ENCODE data around the gene PSME4. TPM values are rescaled to one million over a fixed set of nuclear protein-coding genes. Genes with fewer than 3 reads are reported as not detected.

Gene PSME4
- polyA plus RNA-seq, 1 donor from 2014 or later: 23.4 TPM

DNA sequence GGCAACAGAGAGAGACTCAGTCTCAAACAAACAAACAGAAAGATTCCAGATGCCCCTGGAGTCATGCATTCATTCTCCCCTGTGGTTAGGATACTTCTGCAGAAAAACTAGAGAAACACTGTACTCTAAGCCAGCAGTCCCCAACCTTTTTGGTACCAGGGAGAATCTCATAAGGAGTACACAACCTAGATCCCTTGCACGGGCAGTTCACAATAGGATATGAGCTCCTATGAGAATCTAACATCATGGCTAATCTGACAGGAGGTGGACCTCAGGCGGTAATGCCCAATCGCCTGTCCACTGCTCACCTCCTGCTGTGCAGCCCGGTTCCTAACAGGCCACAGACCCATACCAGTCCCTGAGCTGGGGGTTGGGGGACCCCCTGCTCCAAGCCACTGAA lies 18.3 kb downstream of the PSME4 start:
- Histone ChIP-seq H4K20me1 (ENCODE audit: insufficient read depth) (no peaks in the 10 kb centered on the region), H3K9ac (ENCODE audit: low read length) (no peak overlapping the region), H3K9me3 (ENCODE audit: low read length) (no peaks in the 10 kb centered on the region), H3K27ac (ENCODE audit: low read length) (no peak overlapping the region), H2AFZ (ENCODE audit: low read depth, low read length) (no peak overlapping the region), H3K36me3 (ENCODE audit: insufficient read depth, low read length) (no peaks in the 10 kb centered on the region), H3K9me2 (ENCODE audit: insufficient read depth, low read length) (no peaks in the 10 kb centered on the region), H3K79me2 (replicated peaks; ENCODE audit: insufficient read depth, low read length) (peaks cover 45% of the 10 kb centered on the region), H3K4me2 (ENCODE audit: low read length) (no peak overlapping the region), H3K4me3 (ENCODE audit: low read length) (no peak overlapping the region), H3F3A (ENCODE audit: insufficient read depth, low read length, poor library complexity, severe bottlenecking) (no peaks in the 10 kb centered on the region), H3K27me3 (ENCODE audit: insufficient read depth, low read depth, low read length) (no peaks in the 10 kb centered on the region)
- no peak for TF ChIP-seq EP300 (conservative IDR thresholded peaks at IDR 0.05; ENCODE audit: poor library complexity, severe bottlenecking)
- no peak for TF ChIP-seq EZH2 (IDR thresholded peaks at IDR 0.05; ENCODE audit: borderline replicate concordance, insufficient read depth, low read length, poor library complexity, severe bottlenecking)
- no peak for TF ChIP-seq TAF1 (IDR thresholded peaks at IDR 0.05; ENCODE audit: low read depth)
- no peak for TF ChIP-seq SMC3 (conservative IDR thresholded peaks at IDR 0.05; ENCODE audit: poor library complexity)

DNA sequence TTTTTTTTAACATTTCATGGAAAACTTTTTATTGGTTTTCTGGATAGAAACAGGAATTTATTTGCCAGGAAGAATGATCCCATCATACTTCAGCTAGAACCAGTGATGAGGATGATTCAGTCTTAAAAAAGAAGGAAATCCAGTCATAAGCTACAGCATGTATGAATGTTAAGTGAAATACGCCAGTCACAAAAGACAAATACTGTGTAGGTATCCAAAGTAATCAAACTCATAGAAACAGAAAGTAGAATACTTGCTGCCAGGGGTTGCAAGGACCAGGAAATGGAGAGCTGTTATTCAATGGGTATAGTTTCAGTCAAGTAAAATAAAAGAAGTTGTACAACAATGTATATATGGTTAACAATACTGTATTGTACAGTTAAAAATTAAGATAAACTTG lies 21.3 kb downstream of the PSME4 start:
- no peaks in the 10 kb centered on the region for H3K9me2 ChIP-seq (ENCODE audit: insufficient read depth, low read length)
- no peaks in the 10 kb centered on the region for H3K36me3 ChIP-seq (ENCODE audit: insufficient read depth, low read length)
- TF ChIP-seq REST (IDR thresholded peaks at IDR 0.05; ENCODE audit: borderline replicate concordance) (no peak), MXI1 (conservative IDR thresholded peaks at IDR 0.05; ENCODE audit: poor library complexity, severe bottlenecking) (no peak), SMC3 (conservative IDR thresholded peaks at IDR 0.05; ENCODE audit: poor library complexity) (no peak), EZH2 (IDR thresholded peaks at IDR 0.05; ENCODE audit: borderline replicate concordance, insufficient read depth, low read length, poor library complexity, severe bottlenecking) (no peak), CTCF (IDR thresholded peaks at IDR 0.05; ENCODE audit: poor library complexity, severe bottlenecking) (no peak), EP300 (conservative IDR thresholded peaks at IDR 0.05; ENCODE audit: poor library complexity, severe bottlenecking) (no peak), TAF1 (IDR thresholded peaks at IDR 0.05; ENCODE audit: low read depth) (no peak), RAD21 (conservative IDR thresholded peaks at IDR 0.05) (no peak), POLR2AphosphoS5 (IDR thresholded peaks at IDR 0.05) (no peak)
- no peaks in the 10 kb centered on the region for H4K20me1 ChIP-seq (ENCODE audit: insufficient read depth)
- H3K9me3 ChIP-seq (ENCODE audit: low read length): no peaks in the 10 kb centered on the region
- H2AFZ ChIP-seq (ENCODE audit: low read depth, low read length): no peak overlapping the region
- H3K4me3 ChIP-seq (ENCODE audit: low read length): no peak overlapping the region
- no peaks in the 10 kb centered on the region for H3F3A ChIP-seq (ENCODE audit: insufficient read depth, low read length, poor library complexity, severe bottlenecking)
- H3K27ac ChIP-seq (ENCODE audit: low read length): no peak overlapping the region
- no peaks in the 10 kb centered on the region for H3K27me3 ChIP-seq (ENCODE audit: insufficient read depth, low read depth, low read length)
- no peak overlapping the region for H3K9ac ChIP-seq (ENCODE audit: low read length)
- H3K4me2 ChIP-seq (ENCODE audit: low read length): no peak overlapping the region
- peaks cover 23% of the 10 kb centered on the region for H3K79me2 ChIP-seq (replicated peaks; ENCODE audit: insufficient read depth, low read length)

Measured in neural cell (in vitro differentiated cells).